Adrenal gland (tissue), 5 donors: ENCODE measurements around the gene ZNF618.

Source experiments
- CTCF ChIP-seq, 6 experiments: fragments of 450-650 bp in 4 of 6; fragments of 200-600 bp in 2 of 6; sonication (generic) in 1 of 6; IDR thresholded peaks; 1 replicate in 5 of 6; 2 replicates in 1 of 6; pipeline versions ENCODE4 v1.5.1 to v1.8.0; 2016 to 2021; ENCODE audit warnings: antibody characterized with exemption in 6 of 6, mild to moderate bottlenecking in 2 of 6, moderate library complexity in 1 of 6
- POLR2A ChIP-seq, 2 donors: fragments of 450-650 bp; IDR thresholded peaks; one replicate each; pipeline ENCODE4 v1.6.1; 2017; ENCODE audit warnings: antibody characterized with exemption in 2 of 2, mild to moderate bottlenecking in 2 of 2, moderate library complexity in 1 of 2
- donor health status: DM: no; HTN: no; CAD: no.

GRCh38 chr9:114093031-114093471, 216.9 kb downstream of the ZNF618 start:
- no peak for TF ChIP-seq CTCF (IDR thresholded peaks at IDR 0.05)
- no peak for TF ChIP-seq POLR2A (IDR thresholded peaks at IDR 0.05)
